IPS-15b (cell line): Measurements from ENCODE around the gene DISC1.
"Not testable (repeated sequence)": the region's sequence is repeated elsewhere in the genome, so short reads cannot be mapped to it uniquely, and the experiment has no call there.

ENCODE experiments used
- H3K27me3 ChIP-seq: one replicate; pipeline ENCODE4 v1.6.1; 2013; ENCODE audit warnings: low read length; ENCODE audit not compliant: control insufficient read depth, insufficient read depth
- H3K36me3 ChIP-seq: one replicate; pipeline ENCODE4 v1.6.1; 2013; ENCODE audit warnings: low read length; ENCODE audit not compliant: control insufficient read depth, insufficient read depth
- H3K4me1 ChIP-seq: one replicate; pipeline ENCODE4 v1.6.1; 2013; ENCODE audit warnings: mild to moderate bottlenecking, low read length; ENCODE audit not compliant: control insufficient read depth, insufficient read depth
- H3K4me3 ChIP-seq: one replicate; pipeline ENCODE4 v1.5.1; 2013; ENCODE audit warnings: low read depth, low read length
- H3K9ac ChIP-seq: one replicate; pipeline ENCODE4 v1.6.1; 2013; ENCODE audit warnings: low read depth, mild to moderate bottlenecking, low read length
- H3K9me3 ChIP-seq: one replicate; pipeline ENCODE4 v1.6.1; 2013; ENCODE audit warnings: mild to moderate bottlenecking, low read length; ENCODE audit not compliant: control insufficient read depth, insufficient read depth

The DISC1 gene

GRCh38 chr1:231666220-231666936 lies 39.8 kb downstream of the DISC1 start:
- no peaks in the 10 kb centered on the region for H3K27me3 ChIP-seq
- no peaks in the 10 kb centered on the region for H3K36me3 ChIP-seq
- no peak overlapping the region for H3K9ac ChIP-seq
- H3K4me1 ChIP-seq = peaks cover 7% of the 10 kb centered on the region
- H3K4me3 ChIP-seq = no peak overlapping the region
- no peaks in the 10 kb centered on the region for H3K9me3 ChIP-seq

- no peaks in the 10 kb centered on the region for H3K9me3 ChIP-seq
- no peaks in the 10 kb centered on the region for H3K27me3 ChIP-seq
- no peak overlapping the region for H3K4me3 ChIP-seq
- no peaks in the 10 kb centered on the region for H3K36me3 ChIP-seq
- H3K9ac ChIP-seq = no peak overlapping the region
- H3K4me1 ChIP-seq = peaks cover 7% of the 10 kb centered on the region
Measured at GRCh38 chr1:231666937-231667608, 40.5 kb downstream of the DISC1 start.

GRCh38 chr1:231667896-231668506 lies 41.4 kb downstream of the DISC1 start:
- Histone ChIP-seq H3K27me3 (no peaks in the 10 kb centered on the region), H3K4me3 (no peak overlapping the region), H3K9ac (no peak overlapping the region), H3K9me3 (no peaks in the 10 kb centered on the region), H3K4me1 (peaks cover 7% of the 10 kb centered on the region), H3K36me3 (no peaks in the 10 kb centered on the region)

GRCh38 chr1:231668826-231669225 lies 42.2 kb downstream of the DISC1 start:
- no peaks in the 10 kb centered on the region for H3K9me3 ChIP-seq
- H3K4me1 ChIP-seq = peaks cover 7% of the 10 kb centered on the region
- no peak overlapping the region for H3K9ac ChIP-seq
- H3K36me3 ChIP-seq = no peaks in the 10 kb centered on the region
- H3K4me3 ChIP-seq = no peak overlapping the region
- no peaks in the 10 kb centered on the region for H3K27me3 ChIP-seq

- not testable (repeated sequence) for H3K36me3 ChIP-seq, H3K4me1 ChIP-seq, H3K9me3 ChIP-seq, H3K27me3 ChIP-seq, H3K4me3 ChIP-seq, H3K9ac ChIP-seq
Measured at GRCh38 chr1:231669864-231670621, 43.5 kb downstream of the DISC1 start.

GRCh38 chr1:231670755-231671154 lies 44.2 kb downstream of the DISC1 start:
- H3K9ac ChIP-seq = no peak overlapping the region
- no peaks in the 10 kb centered on the region for H3K36me3 ChIP-seq
- H3K27me3 ChIP-seq = no peaks in the 10 kb centered on the region
- H3K9me3 ChIP-seq = no peaks in the 10 kb centered on the region
- peaks cover 7% of the 10 kb centered on the region for H3K4me1 ChIP-seq
- H3K4me3 ChIP-seq = no peak overlapping the region

- H3K36me3 ChIP-seq = no peaks in the 10 kb centered on the region
- no peak overlapping the region for H3K9ac ChIP-seq
- H3K4me3 ChIP-seq = no peak overlapping the region
- no peaks in the 10 kb centered on the region for H3K27me3 ChIP-seq
- H3K4me1 ChIP-seq = no peaks in the 10 kb centered on the region
- H3K9me3 ChIP-seq = no peaks in the 10 kb centered on the region
Measured at GRCh38 chr1:231674575-231674974, 48.0 kb downstream of the DISC1 start.

GRCh38 chr1:231676487-231676886 lies 49.9 kb downstream of the DISC1 start:
- Histone ChIP-seq H3K9ac (no peak overlapping the region), H3K36me3 (no peaks in the 10 kb centered on the region), H3K27me3 (no peaks in the 10 kb centered on the region), H3K4me1 (no peaks in the 10 kb centered on the region), H3K9me3 (no peaks in the 10 kb centered on the region), H3K4me3 (no peak overlapping the region)

GRCh38 chr1:231677442-231677841 lies 50.9 kb downstream of the DISC1 start:
- Histone ChIP-seq H3K36me3 (no peaks in the 10 kb centered on the region), H3K4me1 (no peaks in the 10 kb centered on the region), H3K27me3 (no peaks in the 10 kb centered on the region), H3K4me3 (no peak overlapping the region), H3K9ac (no peak overlapping the region), H3K9me3 (no peaks in the 10 kb centered on the region)

- Histone ChIP-seq H3K4me1 (no peaks in the 10 kb centered on the region), H3K27me3 (no peaks in the 10 kb centered on the region), H3K4me3 (no peak overlapping the region), H3K9me3 (no peaks in the 10 kb centered on the region), H3K9ac (no peak overlapping the region), H3K36me3 (no peaks in the 10 kb centered on the region)
Measured at GRCh38 chr1:231678011-231678432, 51.4 kb downstream of the DISC1 start.

GRCh38 chr1:231679109-231679508 lies 52.5 kb downstream of the DISC1 start:
- Histone ChIP-seq H3K9me3 (no peaks in the 10 kb centered on the region), H3K4me1 (no peaks in the 10 kb centered on the region), H3K9ac (no peak overlapping the region), H3K27me3 (no peaks in the 10 kb centered on the region), H3K4me3 (no peak overlapping the region), H3K36me3 (no peaks in the 10 kb centered on the region)
